CD4-positive, alpha-beta T cell (primary cell): Measurements from ENCODE around the gene AGXT. TPM values are rescaled to one million over a fixed set of nuclear protein-coding genes. Genes with fewer than 3 reads are reported as not detected.

ENCODE experiments used
- ATAC-seq: fragments of 200-7000 bp; cut with Tn5 transposase; one replicate; pipeline ENCODE4 v1.10.0; 2022; ENCODE audit warnings: mild to moderate bottlenecking; ENCODE audit not compliant: poor library complexity
- CTCF ChIA-PET: fragments of 350-600 bp; sonication (Branson Sonifier 250); formaldehyde crosslinking; loops from one replicate; lab custom pipeline; 2021; ENCODE audit warnings: antibody characterized with exemption, inconsistent platforms; lab: Charles Lee
- POLR2A ChIA-PET: fragments of 350-600 bp; sonication (Branson Sonifier 250); formaldehyde crosslinking; loops from one replicate; lab custom pipeline; 2021; ENCODE audit warnings: antibody characterized with exemption, inconsistent platforms; lab: Charles Lee
- DNase-seq, 14 experiments: peaks; one replicate each; pipeline ENCODE4 v3.0.0-alpha.2; 2013 to 2020; ENCODE audit warnings: mixed read lengths in 2 of 14
- H3K27ac ChIP-seq, 2 donors: one replicate each; pipeline versions ENCODE4 v1.5.1 to v1.7.0; 2013; ENCODE audit warnings: low read length in 2 of 2, low read depth in 1 of 2, mild to moderate bottlenecking in 1 of 2
- H3K27me3 ChIP-seq, 2 experiments: 1 replicate in 1 of 2; 2 replicates in 1 of 2; pipeline versions ENCODE4 v1.6.1 to v1.7.0; 2013; ENCODE audit warnings: low read length in 2 of 2, control low read depth in 1 of 2, mild to moderate bottlenecking in 1 of 2, moderate library complexity in 1 of 2; ENCODE audit not compliant: insufficient read depth in 2 of 2, control insufficient read depth in 1 of 2
- H3K36me3 ChIP-seq: one replicate; pipeline ENCODE4 v1.6.1; 2013; ENCODE audit warnings: low read length, control low read depth; ENCODE audit not compliant: insufficient read depth
- H3K4me1 ChIP-seq: one replicate; pipeline ENCODE4 v1.6.1; 2013; ENCODE audit warnings: low read length, control low read depth; ENCODE audit not compliant: insufficient read depth
- H3K4me3 ChIP-seq: one replicate; pipeline ENCODE4 v1.5.1; 2013; ENCODE audit warnings: mild to moderate bottlenecking, low read length, moderate library complexity
- H3K9me3 ChIP-seq, 2 experiments: 1 replicate in 1 of 2; 2 replicates in 1 of 2; pipeline versions ENCODE4 v1.6.1 to v1.7.0; 2013; ENCODE audit warnings: low read length in 2 of 2, mild to moderate bottlenecking in 2 of 2, control low read depth in 1 of 2, moderate library complexity in 1 of 2; ENCODE audit not compliant: control insufficient read depth in 1 of 2, insufficient read depth in 1 of 2
- H3K27ac Mint-ChIP-seq: one replicate; pipeline ENCODE4 v1.8.0; 2020; ENCODE audit warnings: mixed read lengths
- H3K27me3 Mint-ChIP-seq: one replicate; pipeline ENCODE4 v1.8.0; 2021; ENCODE audit warnings: mixed read lengths
- H3K36me3 Mint-ChIP-seq: one replicate; pipeline ENCODE4 v1.8.0; 2021; ENCODE audit warnings: low read depth, mixed read lengths
- H3K4me1 Mint-ChIP-seq: one replicate; pipeline ENCODE4 v1.8.0; 2021; ENCODE audit warnings: low read depth, mixed read lengths
- H3K4me3 Mint-ChIP-seq: one replicate; pipeline ENCODE4 v1.8.0; 2020; ENCODE audit warnings: mild to moderate bottlenecking, mixed read lengths
- H3K9me3 Mint-ChIP-seq: one replicate; pipeline ENCODE4 v1.8.0; 2020; ENCODE audit warnings: mixed read lengths
- CTCF ChIP-seq: fragments of 200-600 bp; IDR thresholded peaks from one replicate; pipeline ENCODE4 v1.8.0; 2022; ENCODE audit warnings: antibody characterized with exemption, mild to moderate bottlenecking
- intact Hi-C, 2 experiments: fragments of 100-400 bp; cut with DNase I in 1 of 2; cut with micrococcal nuclease in 1 of 2; formaldehyde crosslinking; loops; one replicate each; pipeline versions ENCODE4 v1.15.1 to v1.9.0; 2023 to 2025; cut with DNase I, micrococcal nuclease
- polyA plus RNA-seq, 2 donors: library from polyadenylated mRNA; unstranded; fragments of 120-200 nt; gene quantifications; one replicate each; pipeline ENCODE4 v1.2.1, GENCODE V29; 2013
- total RNA-seq, 174 experiments: library from RNA in 2 of 174; stranded (reverse) in 2 of 174; gene quantifications; one replicate each; pipeline ENCODE4 v1.2.3 and lab custom pipeline; 2021 to 2026

The AGXT gene
- total RNA-seq, result not detected
- polyA plus RNA-seq (2013, experiment 1 of 2), result not detected
- not detected for polyA plus RNA-seq (2013, experiment 2 of 2)
- total RNA-seq (lab: John Stamatoyannopoulos, UW), result 0 to 0.38 (median 0) reads per million in 172 experiments

GRCh38 chr2:240868286-240869108, at the start of gene AGXT:
TSS of gene AGXT (plus strand) at chr2:240868824. CDS start at chr2:240868866, 42 bp downstream.
- POLR2A ChIA-PET, result no interaction called here
- intact Hi-C loops, result no loop called here
- DNase-seq, result peak in 1 of 14 experiments; percentile 29

GRCh38 chr2:240819126-240819857, 49.3 kb upstream of the AGXT start:
- POLR2A ChIA-PET, result no interaction called here
- Mint-ChIP-seq H3K36me3 (no peaks in the 10 kb centered on the region), H3K27ac (no peak overlapping the region), H3K4me3 (no peak overlapping the region), H3K27me3 (peaks cover 58% of the 10 kb centered on the region), H3K4me1 (peaks cover 10% of the 10 kb centered on the region), H3K9me3 (no peaks in the 10 kb centered on the region)
- Histone ChIP-seq H3K4me1 (peaks cover 21% of the 10 kb centered on the region), H3K9me3 (peaks cover 0 to 43% of the 10 kb centered on the region in 2 experiments), H3K27me3 (peaks cover 42 to 64% of the 10 kb centered on the region in 2 experiments), H3K4me3 (no peak overlapping the region), H3K36me3 (no peaks in the 10 kb centered on the region), H3K27ac (no peak overlapping the region)
- intact Hi-C loops, result no loop called here
- DNase-seq (no peak), ATAC-seq (no peak)
- CTCF ChIA-PET, result no interaction called here
- TF ChIP-seq CTCF, result no peak

More at GRCh38 chr2:240868286-240869108, at the start of gene AGXT:
- Mint-ChIP-seq H3K27me3 (peaks cover 13% of the 10 kb centered on the region), H3K4me1 (no peaks in the 10 kb centered on the region), H3K9me3 (no peaks in the 10 kb centered on the region), H3K36me3 (no peaks in the 10 kb centered on the region), H3K27ac (no peak within 1 kb of the TSS), H3K4me3 (no peak within 1 kb of the TSS)
- CTCF ChIA-PET, result no interaction called here
- Histone ChIP-seq H3K27ac (no peak within 1 kb of the TSS), H3K27me3 (no peaks in the 10 kb centered on the region), H3K4me1 (no peaks in the 10 kb centered on the region), H3K36me3 (no peaks in the 10 kb centered on the region), H3K4me3 (no peak within 1 kb of the TSS), H3K9me3 (no peaks in the 10 kb centered on the region)
- TF ChIP-seq CTCF, result no peak
- ATAC-seq, result no peak

- no peak within 1 kb of the TSS for H3K4me3 ChIP-seq
Observed at GRCh38 chr2:240819858-240820606, 48.6 kb upstream of the AGXT start, which contains the start of gene KIF1A. TSS of gene KIF1A (minus strand) at chr2:240820219. CDS start at chr2:240797752, 22,467 bp downstream.

More at GRCh38 chr2:240819858-240820606, 48.6 kb upstream of the AGXT start, which contains the start of gene KIF1A:
- DNase-seq (peak in 1 of 14 experiments; percentile 15), ATAC-seq (no peak)
- ChIA-PET CTCF (no interaction called here), POLR2A (no interaction called here)
- no peaks in the 10 kb centered on the region for H3K36me3 ChIP-seq
- H3K27ac ChIP-seq, result no peak within 1 kb of the TSS
- no peaks in the 10 kb centered on the region for H3K36me3 Mint-ChIP-seq
- peaks cover 21% of the 10 kb centered on the region for H3K4me1 ChIP-seq
- H3K9me3 ChIP-seq, result peaks cover 0 to 35% of the 10 kb centered on the region in 2 experiments
- H3K9me3 Mint-ChIP-seq, result no peaks in the 10 kb centered on the region
- no peak within 1 kb of the TSS for H3K27ac Mint-ChIP-seq
- intact Hi-C loops, result no loop called here
- peaks cover 10% of the 10 kb centered on the region for H3K4me1 Mint-ChIP-seq
- peaks cover 46 to 72% of the 10 kb centered on the region in 2 experiments for H3K27me3 ChIP-seq
- peaks cover 63% of the 10 kb centered on the region for H3K27me3 Mint-ChIP-seq
- TF ChIP-seq CTCF, result no peak
- peak within 1 kb of the TSS; percentile 48 for H3K4me3 Mint-ChIP-seq
